ENCODE results near the gene PHLDB3. TPM values are rescaled to one million over a fixed set of nuclear protein-coding genes. Genes with fewer than 3 reads are reported as not detected.

The PHLDB3 gene
- total and polyA plus RNA-seq, 2 of the 13 experiments (the other 11 are each of a cell fraction or from before 2014, with no cell fraction given): 11.3 to 14.5 TPM

DNA sequence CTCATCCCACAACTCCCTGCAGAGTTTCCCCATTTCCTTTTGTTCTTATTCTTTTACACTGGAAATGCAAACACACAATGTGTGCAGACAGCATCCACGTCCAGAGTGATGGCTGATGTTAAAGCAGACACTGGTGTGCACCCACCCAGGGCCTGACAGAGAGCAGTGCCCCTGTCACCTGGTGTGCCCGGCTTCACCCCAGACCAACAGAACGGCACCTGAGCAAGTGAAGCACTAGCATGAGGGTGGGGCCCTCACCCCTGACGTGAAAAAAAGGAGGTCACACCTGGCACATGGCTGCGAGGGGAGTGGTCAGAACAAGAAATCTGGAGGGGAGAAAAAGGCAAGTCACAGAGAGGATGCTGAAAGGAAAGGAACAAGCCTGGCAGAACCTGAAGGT is 40.7 kb upstream of the PHLDB3 start:
- Histone ChIP-seq H3K9ac (ENCODE audit: insufficient read depth, low read depth, low read length) (no peak overlapping the region), H3K36me3 (replicated peaks in 1 of 2; ENCODE audit: control insufficient read depth in 1 of 2, insufficient read depth in 2 of 2, low read length in 2 of 2) (peaks cover 11 to 28% of the 10 kb centered on the region in 2 experiments; a peak in 4 of 5 replicates), H3K4me2 (ENCODE audit: low read depth, low read length) (no peak overlapping the region), H2AFZ (ENCODE audit: low read length) (no peak overlapping the region), H3K27ac (ENCODE audit: extremely low read length, insufficient read depth, low read length) (no peak overlapping the region), H4K20me1 (ENCODE audit: insufficient read depth, low read length) (no peaks in the 10 kb centered on the region), H3K27me3 (ENCODE audit: control insufficient read depth in 1 of 2, insufficient read depth in 2 of 2, low read length in 2 of 2) (no peaks in the 10 kb centered on the region), H3K9me3 (ENCODE audit: low read length) (no peaks in the 10 kb centered on the region), H3K4me3 (replicated peaks in 1 of 3; ENCODE audit: insufficient read depth in 1 of 3, low read depth in 2 of 3, low read length in 3 of 3) (no peak overlapping the region), H3K4me1 (ENCODE audit: insufficient read depth, low read length) (peaks cover 6% of the 10 kb centered on the region; the same call in 1 of the 2 replicates), H3K79me2 (ENCODE audit: insufficient read depth, low read length) (no peaks in the 10 kb centered on the region)
- intact Hi-C loops (cut with micrococcal nuclease; ENCODE audit: unreplicated experiment) (no loop called here), in situ Hi-C loops (cut with HindIII; ENCODE audit: extremely low pct_ligation_motif_present, low pct_unique_long_range_greater_than_20kb) (no loop called here)
- FAIRE-seq (no peak), ATAC-seq (no peak), DNase-seq (ENCODE audit: low spot score) (no peak)
- POLR2A ChIA-PET: no interaction called here
- TF ChIP-seq ZFP62 (CRISPR knock-in tag; IDR thresholded peaks at IDR 0.05) (no peak), RFXANK (CRISPR knock-in tag; IDR thresholded peaks at IDR 0.05) (no peak), CBX2 (IDR thresholded peaks at IDR 0.05; ENCODE audit: low read depth, low read length) (no peak), CBX2 (CRISPR knock-in tag; IDR thresholded peaks at IDR 0.05; ENCODE audit: low read depth) (no peak), TBX3 (IDR thresholded peaks at IDR 0.05; ENCODE audit: borderline replicate concordance) (no peak), ZBTB38 (CRISPR knock-in tag; IDR thresholded peaks at IDR 0.05) (no peak)
- TF ChIP-seq, protein P1, sequence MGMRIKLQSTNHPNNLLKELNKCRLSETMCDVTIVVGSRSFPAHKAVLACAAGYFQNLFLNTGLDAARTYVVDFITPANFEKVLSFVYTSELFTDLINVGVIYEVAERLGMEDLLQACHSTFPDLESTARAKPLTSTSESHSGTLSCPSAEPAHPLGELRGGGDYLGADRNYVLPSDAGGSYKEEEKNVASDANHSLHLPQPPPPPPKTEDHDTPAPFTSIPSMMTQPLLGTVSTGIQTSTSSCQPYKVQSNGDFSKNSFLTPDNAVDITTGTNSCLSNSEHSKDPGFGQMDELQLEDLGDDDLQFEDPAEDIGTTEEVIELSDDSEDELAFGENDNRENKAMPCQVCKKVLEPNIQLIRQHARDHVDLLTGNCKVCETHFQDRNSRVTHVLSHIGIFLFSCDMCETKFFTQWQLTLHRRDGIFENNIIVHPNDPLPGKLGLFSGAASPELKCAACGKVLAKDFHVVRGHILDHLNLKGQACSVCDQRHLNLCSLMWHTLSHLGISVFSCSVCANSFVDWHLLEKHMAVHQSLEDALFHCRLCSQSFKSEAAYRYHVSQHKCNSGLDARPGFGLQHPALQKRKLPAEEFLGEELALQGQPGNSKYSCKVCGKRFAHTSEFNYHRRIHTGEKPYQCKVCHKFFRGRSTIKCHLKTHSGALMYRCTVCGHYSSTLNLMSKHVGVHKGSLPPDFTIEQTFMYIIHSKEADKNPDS (CRISPR knock-in tag; IDR thresholded peaks at IDR 0.05): no peak
- CTCF ChIA-PET (ENCODE audit: low intra/inter-chr PET ratio, low total read pairs): no interaction called here
- 95% methylated on average over 5 of the region's 5 CpGs for WGBS (ENCODE audit: low lambda C conversion rate)
- no TSS peak for BruUV-seq (replicated peaks)

DNA sequence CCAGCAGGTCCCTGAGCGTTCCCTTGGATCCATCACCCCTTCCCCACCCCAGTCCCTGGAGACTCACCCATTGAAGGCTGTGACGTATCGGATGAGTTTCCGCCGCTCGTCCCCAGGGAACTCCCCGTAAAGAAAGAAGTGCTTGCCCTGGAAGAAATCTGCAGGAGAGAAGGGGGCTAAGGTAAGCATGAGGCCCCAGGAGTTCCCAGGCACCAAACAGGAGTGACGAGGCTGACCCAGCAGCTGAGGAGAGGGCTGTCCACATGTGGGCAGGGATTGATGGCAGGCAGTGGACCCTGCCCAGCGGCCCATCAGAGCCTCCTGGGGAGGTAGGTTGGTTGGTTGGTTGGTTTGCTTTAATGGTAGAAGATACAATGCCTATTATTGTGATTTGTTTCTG is 39.5 kb upstream of the PHLDB3 start:
- no peaks in the 10 kb centered on the region for H3K27me3 ChIP-seq (ENCODE audit: control insufficient read depth in 1 of 2, insufficient read depth in 2 of 2, low read length in 2 of 2)
- 98% methylated on average over 9 of the region's 9 CpGs for WGBS (ENCODE audit: low lambda C conversion rate)
- TF ChIP-seq SRSF9 (IDR thresholded peaks at IDR 0.05; ENCODE audit: borderline replicate concordance, insufficient read depth, low read depth, low read length, poor library complexity, severe bottlenecking) (no peak), NFIC (IDR thresholded peaks at IDR 0.05; ENCODE audit: low read length) (no peak), HOXA3 (CRISPR knock-in tag; IDR thresholded peaks at IDR 0.05) (no peak), FOXO1 (CRISPR knock-in tag; IDR thresholded peaks at IDR 0.05) (no peak)
- ChIA-PET POLR2A (no interaction called here), CTCF (ENCODE audit: low intra/inter-chr PET ratio, low total read pairs) (no interaction called here)
- FAIRE-seq: no peak
- peaks cover 6% of the 10 kb centered on the region; the same call in 1 of the 2 replicates for H3K4me1 ChIP-seq (ENCODE audit: insufficient read depth, low read length)
- no peaks in the 10 kb centered on the region for H3K79me2 ChIP-seq (ENCODE audit: insufficient read depth, low read length)
- peaks cover 2% of the 10 kb centered on the region; the same call in 1 of the 2 replicates for H3K9me3 ChIP-seq (ENCODE audit: low read length)
- no peak overlapping the region for H3K27ac ChIP-seq (ENCODE audit: extremely low read length, insufficient read depth, low read length)
- H3K4me3 ChIP-seq (replicated peaks in 1 of 3; ENCODE audit: insufficient read depth in 1 of 3, low read depth in 2 of 3, low read length in 3 of 3): no peak overlapping the region
- no peak for ATAC-seq
- in situ Hi-C loops (cut with HindIII; ENCODE audit: extremely low pct_ligation_motif_present, low pct_unique_long_range_greater_than_20kb): no loop called here
- no peak overlapping the region for H3K4me2 ChIP-seq (ENCODE audit: low read depth, low read length)
- H4K20me1 ChIP-seq (ENCODE audit: insufficient read depth, low read length): no peaks in the 10 kb centered on the region
- no peak for DNase-seq (ENCODE audit: low spot score)
- intact Hi-C loops (cut with micrococcal nuclease; ENCODE audit: unreplicated experiment): no loop called here
- no peak overlapping the region for H2AFZ ChIP-seq (ENCODE audit: low read length)
- BruUV-seq (replicated peaks): no TSS peak
- peaks cover 11 to 29% of the 10 kb centered on the region in 2 experiments; a peak in 4 of 5 replicates for H3K36me3 ChIP-seq (replicated peaks in 1 of 2; ENCODE audit: control insufficient read depth in 1 of 2, insufficient read depth in 2 of 2, low read length in 2 of 2)
- H3K9ac ChIP-seq (ENCODE audit: insufficient read depth, low read depth, low read length): no peak overlapping the region
